K562 (cell line): ENCODE measurements around the gene SGMS1. TPM values are rescaled to one million over a fixed set of nuclear protein-coding genes. Genes with fewer than 3 reads are reported as not detected.

ENCODE experiments used
- ASH1L ChIP-seq: fragments of 450-650 bp; IDR thresholded peaks from 2 replicates; pipeline ENCODE4 v1.6.1; 2018; ENCODE audit warnings: borderline replicate concordance, mild to moderate bottlenecking, low read depth; ENCODE audit not compliant: partially characterized antibody
- CCNT2 ChIP-seq: IDR thresholded peaks from 2 replicates; pipeline ENCODE4 v1.6.1; 2011; ENCODE audit warnings: borderline replicate concordance, low read depth, mild to moderate bottlenecking, moderate library complexity, mixed read lengths, low read length; ENCODE audit not compliant: insufficient read length; ENCODE audit errors: extremely low read depth
- CEBPG ChIP-seq, 3 experiments: fragments of 200-800 bp in 1 of 3; sonication (Bioruptor generic) in 1 of 3; sonication (generic) in 1 of 3; formaldehyde crosslinking in 1 of 3; IDR thresholded peaks in 2 of 3; conservative IDR thresholded peaks in 1 of 3; 2 replicates each; pipeline versions ENCODE4 v1.6.1 to v1.8.0; 2016 to 2022; ENCODE audit warnings: missing compliant biosample characterization in 2 of 3, missing genetic modification characterization in 2 of 3, mild to moderate bottlenecking in 1 of 3, missing genetic modification reagents in 1 of 3
- CREB1 ChIP-seq, 2 experiments: sonication (generic) in 1 of 2; formaldehyde crosslinking in 1 of 2; IDR thresholded peaks; 2 replicates each; pipeline versions ENCODE4 v1.6.1 to v1.8.0; 2012 to 2022; ENCODE audit warnings: inconsistent platforms in 1 of 2, mild to moderate bottlenecking in 1 of 2, missing genetic modification reagents in 1 of 2, moderate library complexity in 1 of 2
- E2F1 ChIP-seq: sonication (generic); formaldehyde crosslinking; IDR thresholded peaks from 2 replicates; pipeline ENCODE4 v1.8.1; 2023; ENCODE audit warnings: mild to moderate bottlenecking, missing genetic modification reagents, moderate library complexity
- E2F8 ChIP-seq: fragments of 450-650 bp; IDR thresholded peaks from 2 replicates; pipeline ENCODE4 v1.7.1; 2018; ENCODE audit warnings: mild to moderate bottlenecking, low read depth; ENCODE audit not compliant: partially characterized antibody
- ETV1 ChIP-seq: fragments of 450-650 bp; conservative IDR thresholded peaks from 2 replicates; pipeline ENCODE4 v1.6.1; 2016; ENCODE audit warnings: missing genetic modification characterization, control low read depth, low read depth, missing compliant biosample characterization
- FOXK1 ChIP-seq: sonication (generic); formaldehyde crosslinking; IDR thresholded peaks from 2 replicates; pipeline ENCODE4 v1.8.0; 2022; ENCODE audit warnings: missing genetic modification reagents, mild to moderate bottlenecking, borderline replicate concordance
- MITF ChIP-seq: IDR thresholded peaks from 2 replicates; pipeline ENCODE4 v1.6.1; 2014; ENCODE audit warnings: antibody characterized with exemption
- PCBP2 ChIP-seq: fragments of 200-400 bp; formaldehyde crosslinking; IDR thresholded peaks from 2 replicates; pipeline ENCODE4 v1.6.1; 2018; ENCODE audit warnings: low read length, low read depth, mild to moderate bottlenecking, moderate library complexity; ENCODE audit not compliant: poor library complexity, severe bottlenecking
- RNF219 ChIP-seq: fragments of 250-450 bp; sonication (Bioruptor Pico); IDR thresholded peaks from 2 replicates; pipeline ENCODE4 v1.5.0; 2022; ENCODE audit warnings: mild to moderate bottlenecking
- USF1 ChIP-seq: sonication (generic); formaldehyde crosslinking; IDR thresholded peaks from 2 replicates; pipeline ENCODE4 v1.9.0; 2022; ENCODE audit warnings: mild to moderate bottlenecking, missing genetic modification reagents
- ZC3H11A ChIP-seq: IDR thresholded peaks from 2 replicates; pipeline ENCODE4 v1.6.1; 2012; ENCODE audit warnings: low read depth, low read length, improper control_type of control experiment
- ZNF431 ChIP-seq: sonication (generic); formaldehyde crosslinking; IDR thresholded peaks from 2 replicates; pipeline ENCODE4 v1.8.0; 2022; ENCODE audit warnings: mild to moderate bottlenecking, missing genetic modification reagents
- ZNF512 ChIP-seq: IDR thresholded peaks from 2 replicates; pipeline ENCODE4 v1.6.1; 2016; ENCODE audit warnings: missing genetic modification characterization, missing compliant biosample characterization
- polyA plus RNA-seq, 8 experiments: library from polyadenylated mRNA; depleted of rRNA in 4 of 8; stranded (reverse) in 5 of 8; unstranded in 3 of 8; fragments of >200 nt; fragmentation: Nextera tagmentation in 2 of 8; fragmentation: Illumina TruSeq in 1 of 8; extraction: Ambion mirVana in 2 of 8; extraction: Trizol in 1 of 8; gene quantifications; 2 replicates each; pipeline versions ENCODE4 v1.2.1 to v1.2.3, GENCODE V29; 2011 to 2014; ENCODE audit warnings: inconsistent platforms in 1 of 8, missing spikeins in 1 of 8
- total RNA-seq, 7 experiments: library from RNA; depleted of rRNA in 6 of 7; stranded (reverse); fragments of >200 nt in 6 of 7; fragmentation: Illumina TruSeq in 2 of 7; extraction: Trizol in 2 of 7; gene quantifications; 2 replicates each; pipeline versions ENCODE4 v1.2.1 to v1.2.3, GENCODE V29; 2011 to 2021; ENCODE audit warnings: low replicate concordance in 1 of 7

SGMS1 gene
- total and polyA plus RNA-seq, 9 of the 15 experiments (the other 6 are each of a cell fraction or from before 2014, with no cell fraction given) = 22.6 to 232 (median 82.2) TPM

- no peak for TF ChIP-seq ASH1L
- peak; percentile 49 for TF ChIP-seq CREB1 (IDR thresholded peaks at IDR 0.05)
- TF ChIP-seq CREB1 (CRISPR knock-in tag; IDR thresholded peaks at IDR 0.05) = no peak
- TF ChIP-seq ETV1 (tag) = peak; percentile 13; the same call in 1 of the 2 replicates
- no peak for TF ChIP-seq PCBP2
- TF ChIP-seq ZNF431 = no peak
- no peak for TF ChIP-seq RNF219
- no peak for TF ChIP-seq CCNT2
- TF ChIP-seq FOXK1 = no peak
- no peak for TF ChIP-seq ZC3H11A
- no peak for TF ChIP-seq MITF
- no peak for TF ChIP-seq ZNF512 (tag)
- no peak for TF ChIP-seq USF1 (CRISPR knock-in tag)
- TF ChIP-seq CEBPG (CRISPR knock-in tag; IDR thresholded peaks at IDR 0.05) = no peak
- peak in 1 of 2 experiments; percentile 14; a peak in 2 of 4 replicates for TF ChIP-seq CEBPG (tag; conservative IDR thresholded peaks at IDR 0.05 in 1 of 2, IDR thresholded peaks at IDR 0.05 in 1 of 2)
- TF ChIP-seq E2F1 (CRISPR knock-in tag) = no peak
- no peak for TF ChIP-seq E2F8
Observed at GRCh38 chr10:50576245-50576815, 47.4 kb downstream of the SGMS1 start (continued).
